DOHH2 (cell line): ENCODE results near the gene VTI1A.

Source experiments
- H3F3A ChIP-seq: fragments of 200-600 bp; sonication (generic), shearing (Covaris generic); 2 replicates; pipeline ENCODE4 v1.6.0; 2016; ENCODE audit warnings: antibody characterized with exemption, mild to moderate bottlenecking; ENCODE audit not compliant: control insufficient read depth, insufficient read depth
- H3K27ac ChIP-seq: fragments of 200-600 bp; sonication (generic); 2 replicates; pipeline ENCODE4 v1.5.1; 2014; ENCODE audit warnings: low read depth, mild to moderate bottlenecking, low read length, moderate library complexity
- H3K27me3 ChIP-seq: fragments of 200-600 bp; sonication (generic); 2 replicates; pipeline ENCODE4 v1.6.1; 2014; ENCODE audit warnings: mild to moderate bottlenecking, low read length, mixed read lengths; ENCODE audit not compliant: control insufficient read depth
- H3K36me3 ChIP-seq: fragments of 200-600 bp; sonication (generic); 2 replicates; pipeline ENCODE4 v1.6.1; 2014; ENCODE audit warnings: mild to moderate bottlenecking, low read length, moderate library complexity, mixed read lengths; ENCODE audit not compliant: control insufficient read depth
- H3K4me1 ChIP-seq: fragments of 200-600 bp; sonication (generic); 2 replicates; pipeline ENCODE4 v1.6.1; 2014; ENCODE audit warnings: mild to moderate bottlenecking, low read length, mixed read lengths; ENCODE audit not compliant: control insufficient read depth
- H3K4me2 ChIP-seq: fragments of 200-600 bp; sonication (generic); 2 replicates; pipeline ENCODE4 v1.6.0; 2014; ENCODE audit warnings: mild to moderate bottlenecking, low read length, moderate library complexity
- H3K4me3 ChIP-seq: fragments of 200-600 bp; sonication (generic); 2 replicates; pipeline ENCODE4 v1.5.1; 2014; ENCODE audit warnings: mild to moderate bottlenecking, low read length, mixed read lengths
- H3K79me2 ChIP-seq: fragments of 200-600 bp; sonication (generic); 2 replicates; pipeline ENCODE4 v1.6.1; 2014; ENCODE audit warnings: mild to moderate bottlenecking, low read length, mixed read lengths; ENCODE audit not compliant: control insufficient read depth
- H3K9me2 ChIP-seq: fragments of 200-600 bp; sonication (generic); replicated peaks from 2 replicates; pipeline ENCODE4 v1.6.1; 2014; ENCODE audit warnings: mild to moderate bottlenecking, low read length, mixed read lengths; ENCODE audit not compliant: control insufficient read depth
- H3K9me3 ChIP-seq: fragments of 200-600 bp; sonication (generic); 2 replicates; pipeline ENCODE4 v1.6.1; 2014; ENCODE audit warnings: antibody characterized with exemption, low read length, mixed read lengths; ENCODE audit not compliant: control insufficient read depth, insufficient read depth
- H4K20me1 ChIP-seq: fragments of 200-600 bp; sonication (generic); 2 replicates; pipeline ENCODE4 v1.6.0; 2014; ENCODE audit warnings: low read depth, mild to moderate bottlenecking, antibody characterized with exemption, low read length, moderate library complexity; ENCODE audit not compliant: control insufficient read depth, insufficient read depth
- EZH2phosphoT487 ChIP-seq: fragments of 200-600 bp; sonication (generic); IDR thresholded peaks from 2 replicates; pipeline ENCODE4 v1.6.1; 2017; ENCODE audit warnings: borderline replicate concordance, mild to moderate bottlenecking, antibody characterized with exemption, low read length, moderate library complexity, mixed read lengths
- TF ChIP-seq, protein P1 (sequence below): fragments of 200-600 bp; sonication (generic); IDR thresholded peaks from one replicate; pipeline ENCODE4 v1.5.1; 2014; ENCODE audit warnings: antibody characterized with exemption, mild to moderate bottlenecking, low read depth, low read length; ENCODE audit not compliant: poor library complexity, severe bottlenecking

VTI1A gene

DNA sequence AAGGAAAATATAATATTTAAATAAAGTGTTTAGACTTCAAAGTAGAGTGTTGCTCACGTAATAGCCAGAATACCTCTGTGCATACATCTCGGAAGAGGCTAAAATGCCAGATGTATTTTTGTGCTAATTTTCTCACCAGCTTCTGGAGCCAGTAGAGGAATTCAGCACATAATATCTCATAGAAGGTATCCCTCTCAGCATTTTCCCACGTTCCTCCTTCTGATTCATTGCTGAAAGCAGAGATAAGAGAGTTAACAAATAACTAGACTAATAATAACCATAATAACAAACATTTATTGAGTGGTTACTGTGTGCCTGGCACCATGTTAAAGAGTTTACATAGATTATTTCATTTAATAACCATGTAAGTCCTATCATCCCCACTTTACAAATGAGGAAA lies 123.6 kb downstream of the VTI1A start:
- Histone ChIP-seq H3K4me1 (no peaks in the 10 kb centered on the region), H3K4me2 (no peak overlapping the region), H3K9me3 (no peaks in the 10 kb centered on the region), H3K36me3 (no peaks in the 10 kb centered on the region), H3K9me2 (no peaks in the 10 kb centered on the region), H3K79me2 (no peaks in the 10 kb centered on the region), H3K4me3 (no peak overlapping the region), H3K27me3 (no peaks in the 10 kb centered on the region), H3K27ac (no peak overlapping the region), H3F3A (no peaks in the 10 kb centered on the region), H4K20me1 (no peaks in the 10 kb centered on the region)
- TF ChIP-seq, protein P1, sequence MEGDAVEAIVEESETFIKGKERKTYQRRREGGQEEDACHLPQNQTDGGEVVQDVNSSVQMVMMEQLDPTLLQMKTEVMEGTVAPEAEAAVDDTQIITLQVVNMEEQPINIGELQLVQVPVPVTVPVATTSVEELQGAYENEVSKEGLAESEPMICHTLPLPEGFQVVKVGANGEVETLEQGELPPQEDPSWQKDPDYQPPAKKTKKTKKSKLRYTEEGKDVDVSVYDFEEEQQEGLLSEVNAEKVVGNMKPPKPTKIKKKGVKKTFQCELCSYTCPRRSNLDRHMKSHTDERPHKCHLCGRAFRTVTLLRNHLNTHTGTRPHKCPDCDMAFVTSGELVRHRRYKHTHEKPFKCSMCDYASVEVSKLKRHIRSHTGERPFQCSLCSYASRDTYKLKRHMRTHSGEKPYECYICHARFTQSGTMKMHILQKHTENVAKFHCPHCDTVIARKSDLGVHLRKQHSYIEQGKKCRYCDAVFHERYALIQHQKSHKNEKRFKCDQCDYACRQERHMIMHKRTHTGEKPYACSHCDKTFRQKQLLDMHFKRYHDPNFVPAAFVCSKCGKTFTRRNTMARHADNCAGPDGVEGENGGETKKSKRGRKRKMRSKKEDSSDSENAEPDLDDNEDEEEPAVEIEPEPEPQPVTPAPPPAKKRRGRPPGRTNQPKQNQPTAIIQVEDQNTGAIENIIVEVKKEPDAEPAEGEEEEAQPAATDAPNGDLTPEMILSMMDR = no peak
- no peak for TF ChIP-seq EZH2phosphoT487

- no peaks in the 10 kb centered on the region for H3K27me3 ChIP-seq
- H3K79me2 ChIP-seq = no peaks in the 10 kb centered on the region
- no peaks in the 10 kb centered on the region for H3K4me1 ChIP-seq
- H4K20me1 ChIP-seq = no peaks in the 10 kb centered on the region
- no peak overlapping the region for H3K4me3 ChIP-seq
- H3K9me2 ChIP-seq = no peaks in the 10 kb centered on the region
- no peak for TF ChIP-seq EZH2phosphoT487
- TF ChIP-seq, protein P1 = no peak
- no peaks in the 10 kb centered on the region for H3K36me3 ChIP-seq
- H3K27ac ChIP-seq = no peak overlapping the region
- no peak overlapping the region for H3K4me2 ChIP-seq
- H3F3A ChIP-seq = no peaks in the 10 kb centered on the region
- H3K9me3 ChIP-seq = no peaks in the 10 kb centered on the region
Measured at GRCh38 chr10:112579578-112579977, 132.6 kb downstream of the VTI1A start.

GRCh38 chr10:112580267-112580666 lies 133.3 kb downstream of the VTI1A start:
- H3F3A ChIP-seq = no peaks in the 10 kb centered on the region
- H3K4me1 ChIP-seq = no peaks in the 10 kb centered on the region
- H3K36me3 ChIP-seq = no peaks in the 10 kb centered on the region
- no peaks in the 10 kb centered on the region for H3K9me2 ChIP-seq
- H3K9me3 ChIP-seq = no peaks in the 10 kb centered on the region
- no peaks in the 10 kb centered on the region for H3K79me2 ChIP-seq
- no peaks in the 10 kb centered on the region for H4K20me1 ChIP-seq
- no peak overlapping the region for H3K4me3 ChIP-seq
- H3K27me3 ChIP-seq = no peaks in the 10 kb centered on the region
- H3K27ac ChIP-seq = no peak overlapping the region
- H3K4me2 ChIP-seq = no peak overlapping the region
- no peak for TF ChIP-seq EZH2phosphoT487

DNA sequence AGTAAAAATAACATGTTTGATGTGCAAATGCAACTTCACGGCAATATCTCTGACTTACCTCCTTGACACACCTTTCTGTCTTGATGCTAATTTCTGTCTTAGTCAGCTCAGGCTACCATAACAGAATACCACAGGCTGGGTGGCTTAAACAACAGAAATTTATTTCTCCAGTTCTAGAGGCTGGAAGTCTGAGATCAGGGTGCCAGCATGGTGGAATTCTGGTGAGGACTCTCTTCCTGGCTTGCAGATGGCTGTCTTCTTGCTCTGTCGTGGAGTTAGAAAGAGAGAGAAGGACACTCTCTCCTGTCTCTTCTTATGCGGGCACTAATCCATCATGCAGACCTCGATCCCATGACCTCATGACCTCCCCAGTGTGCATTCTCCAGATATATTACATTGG lies 134.9 kb downstream of the VTI1A start:
- H3K9me2 ChIP-seq = no peaks in the 10 kb centered on the region
- H3K4me1 ChIP-seq = no peaks in the 10 kb centered on the region
- H3F3A ChIP-seq = no peaks in the 10 kb centered on the region
- no peaks in the 10 kb centered on the region for H3K9me3 ChIP-seq
- TF ChIP-seq, protein P1 = no peak
- TF ChIP-seq EZH2phosphoT487 = no peak
- H3K4me3 ChIP-seq = no peak overlapping the region
- no peaks in the 10 kb centered on the region for H3K79me2 ChIP-seq
- no peaks in the 10 kb centered on the region for H3K36me3 ChIP-seq
- H3K27ac ChIP-seq = no peak overlapping the region
- H3K4me2 ChIP-seq = no peak overlapping the region
- no peaks in the 10 kb centered on the region for H4K20me1 ChIP-seq
- H3K27me3 ChIP-seq = no peaks in the 10 kb centered on the region
